PC-9 (cell line): Measurements from ENCODE around the gene LHX8.

Source experiments
- EZH2 ChIP-seq: fragments of 200-600 bp; sonication (generic); IDR thresholded peaks from 2 replicates; pipeline ENCODE4 v1.8.0; 2017; ENCODE audit warnings: antibody characterized with exemption, low read depth
- TF ChIP-seq, protein P1 (sequence below): fragments of 200-600 bp; sonication (generic); conservative IDR thresholded peaks from 2 replicates; pipeline ENCODE4 v1.6.1; 2017; ENCODE audit warnings: mixed run types, antibody characterized with exemption, mild to moderate bottlenecking, moderate library complexity

- TF ChIP-seq, protein P1, sequence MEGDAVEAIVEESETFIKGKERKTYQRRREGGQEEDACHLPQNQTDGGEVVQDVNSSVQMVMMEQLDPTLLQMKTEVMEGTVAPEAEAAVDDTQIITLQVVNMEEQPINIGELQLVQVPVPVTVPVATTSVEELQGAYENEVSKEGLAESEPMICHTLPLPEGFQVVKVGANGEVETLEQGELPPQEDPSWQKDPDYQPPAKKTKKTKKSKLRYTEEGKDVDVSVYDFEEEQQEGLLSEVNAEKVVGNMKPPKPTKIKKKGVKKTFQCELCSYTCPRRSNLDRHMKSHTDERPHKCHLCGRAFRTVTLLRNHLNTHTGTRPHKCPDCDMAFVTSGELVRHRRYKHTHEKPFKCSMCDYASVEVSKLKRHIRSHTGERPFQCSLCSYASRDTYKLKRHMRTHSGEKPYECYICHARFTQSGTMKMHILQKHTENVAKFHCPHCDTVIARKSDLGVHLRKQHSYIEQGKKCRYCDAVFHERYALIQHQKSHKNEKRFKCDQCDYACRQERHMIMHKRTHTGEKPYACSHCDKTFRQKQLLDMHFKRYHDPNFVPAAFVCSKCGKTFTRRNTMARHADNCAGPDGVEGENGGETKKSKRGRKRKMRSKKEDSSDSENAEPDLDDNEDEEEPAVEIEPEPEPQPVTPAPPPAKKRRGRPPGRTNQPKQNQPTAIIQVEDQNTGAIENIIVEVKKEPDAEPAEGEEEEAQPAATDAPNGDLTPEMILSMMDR: no peak
- no peak for TF ChIP-seq EZH2
Measured at GRCh38 chr1:75174031-75174760, 40.0 kb downstream of the LHX8 start.
